Middle frontal gyrus (tissue), 1 donor: ENCODE measurements around the gene RAET1E.
"Not testable (repeated sequence)": the region's sequence is repeated elsewhere in the genome, so short reads cannot be mapped to it uniquely, and the experiment has no call there.

Source experiments
- DNase-seq: peaks from one replicate; pipeline ENCODE4 v3.0.0-alpha.2; 2015; ENCODE audit warnings: low spot score; ENCODE audit errors: extremely low spot score

Gene RAET1E

GRCh38 chr6:149909701-149910470 lies 12.0 kb upstream of the RAET1E start:
- no peak for DNase-seq

- not testable (repeated sequence) for DNase-seq
Measured at GRCh38 chr6:149908480-149908879, 10.6 kb upstream of the RAET1E start.

GRCh38 chr6:149907317-149907716 lies 9.4 kb upstream of the RAET1E start:
- no peak for DNase-seq

GRCh38 chr6:149906405-149906804 lies 8.5 kb upstream of the RAET1E start:
- no peak for DNase-seq

GRCh38 chr6:149905911-149906371 lies 8.0 kb upstream of the RAET1E start:
- DNase-seq = no peak

- no peak for DNase-seq
Measured at GRCh38 chr6:149905371-149905910, 7.5 kb upstream of the RAET1E start.

- DNase-seq = no peak
Measured at GRCh38 chr6:149904661-149905370, 6.9 kb upstream of the RAET1E start.

GRCh38 chr6:149903938-149904611 lies 6.2 kb upstream of the RAET1E start:
- no peak for DNase-seq

GRCh38 chr6:149901444-149902140 lies 3.7 kb upstream of the RAET1E start:
- DNase-seq = no peak

GRCh38 chr6:149900620-149901443 lies 2.9 kb upstream of the RAET1E start:
- DNase-seq = no peak

- DNase-seq = no peak
Measured at GRCh38 chr6:149899926-149900619, 2.2 kb upstream of the RAET1E start.

- no peak for DNase-seq
Measured at GRCh38 chr6:149899486-149899885, 1.6 kb upstream of the RAET1E start.

- no peak for DNase-seq
Measured at GRCh38 chr6:149898966-149899365, 1.1 kb upstream of the RAET1E start.

GRCh38 chr6:149897015-149897697 lies 757 bp downstream of the RAET1E start:
- DNase-seq = no peak

- no peak for DNase-seq
Measured at GRCh38 chr6:149896491-149896890, 1.4 kb downstream of the RAET1E start.

- no peak for DNase-seq
Measured at GRCh38 chr6:149895833-149896271, 2.1 kb downstream of the RAET1E start.

GRCh38 chr6:149895048-149895590 lies 2.8 kb downstream of the RAET1E start:
- no peak for DNase-seq

- not testable (repeated sequence) for DNase-seq
Measured at GRCh38 chr6:149891864-149892263, 6.0 kb downstream of the RAET1E start.

- DNase-seq = no peak
Measured at GRCh38 chr6:149891259-149891658, 6.7 kb downstream of the RAET1E start.
